HEK293 (cell line): ENCODE measurements around the gene PIGW.
A peak's percentile ranks its signal among the peaks of the same experiment; 100 is the strongest.

Experiments
- REPIN1 ChIP-seq: fragments of 450-650 bp; formaldehyde crosslinking; IDR thresholded peaks from 2 replicates; pipeline ENCODE4 v1.5.1; 2017; ENCODE audit warnings: missing biosample characterization, missing genetic modification characterization, low read depth
- ZNF274 ChIP-seq, 2 experiments: fragments of 200-500 bp in 1 of 2; fragments of 450-650 bp in 1 of 2; sonication (Bioruptor generic) in 1 of 2; formaldehyde crosslinking in 1 of 2; IDR thresholded peaks; 2 replicates each; pipeline versions ENCODE4 v1.5.1 to v1.6.1; 2014 to 2016; ENCODE audit warnings: borderline replicate concordance in 1 of 2, inconsistent platforms in 1 of 2, low read length in 1 of 2, missing biosample characterization in 1 of 2, missing genetic modification characterization in 1 of 2
- ZNF529 ChIP-seq: fragments of 450-650 bp; formaldehyde crosslinking; IDR thresholded peaks from 2 replicates; pipeline ENCODE4 v1.5.1; 2017; ENCODE audit warnings: missing genetic modification characterization, missing biosample characterization; ENCODE audit not compliant: insufficient replicate concordance
- ZNF549 ChIP-seq: fragments of 450-650 bp; IDR thresholded peaks from 2 replicates; pipeline ENCODE4 v1.5.1; 2018; ENCODE audit warnings: missing biosample characterization, missing genetic modification characterization, mild to moderate bottlenecking, inconsistent platforms, moderate library complexity
- ZNF664 ChIP-seq: fragments of 450-650 bp; formaldehyde crosslinking; IDR thresholded peaks from 2 replicates; pipeline ENCODE4 v1.5.1; 2016; ENCODE audit warnings: missing biosample characterization, missing genetic modification characterization
- ZNF777 ChIP-seq: fragments of 450-650 bp; formaldehyde crosslinking; IDR thresholded peaks from 2 replicates; pipeline ENCODE4 v1.5.1; 2017; ENCODE audit warnings: missing biosample characterization, missing genetic modification characterization, borderline replicate concordance
- TF ChIP-seq, protein P1 (sequence below): fragments of 450-650 bp; formaldehyde crosslinking; IDR thresholded peaks from 2 replicates; pipeline ENCODE4 v1.5.1; 2016; ENCODE audit warnings: missing biosample characterization, missing genetic modification characterization

DNA sequence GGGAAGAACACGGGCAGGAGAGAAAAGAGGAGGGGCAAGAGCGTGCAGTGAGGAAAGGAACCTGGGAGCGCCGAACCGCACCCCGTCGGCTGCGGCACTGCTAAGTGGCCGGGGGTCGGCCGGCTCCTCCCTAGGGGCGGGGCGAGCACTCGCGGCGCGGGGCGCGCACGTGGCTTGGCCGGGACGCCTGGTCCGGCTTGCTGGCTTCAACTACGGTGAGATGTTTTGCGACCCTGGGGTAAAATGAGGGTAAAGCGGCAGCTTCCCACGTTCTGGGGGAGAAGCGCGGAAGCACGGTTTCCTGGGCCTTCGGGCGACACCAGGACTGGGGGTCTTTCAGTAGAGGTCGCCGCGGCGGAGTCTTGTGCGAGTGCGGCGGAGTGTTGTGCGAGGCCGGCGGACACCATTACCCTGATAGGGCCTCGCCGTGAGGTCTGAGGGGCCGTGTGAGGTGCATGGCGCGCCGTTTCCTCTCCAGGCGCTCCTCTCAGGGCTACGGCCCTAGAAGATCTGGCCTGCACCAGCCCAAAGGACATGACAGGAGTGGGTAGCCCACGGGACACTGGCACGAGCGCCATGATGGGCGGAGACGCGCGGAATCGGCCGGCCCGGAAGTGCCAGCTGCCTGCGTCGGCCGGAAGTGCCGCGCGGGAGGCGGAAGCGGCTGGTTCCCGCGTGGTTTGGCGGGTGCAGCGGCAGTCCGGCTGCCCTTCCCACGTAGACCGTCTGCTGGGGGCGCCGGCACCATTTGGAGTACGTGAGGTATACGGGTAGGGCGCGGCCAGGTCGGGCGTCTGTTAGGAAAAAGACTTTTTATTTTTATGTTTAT lies at the start of gene PIGW, which contains the start of gene MYO19:
- TF ChIP-seq, protein P1, sequence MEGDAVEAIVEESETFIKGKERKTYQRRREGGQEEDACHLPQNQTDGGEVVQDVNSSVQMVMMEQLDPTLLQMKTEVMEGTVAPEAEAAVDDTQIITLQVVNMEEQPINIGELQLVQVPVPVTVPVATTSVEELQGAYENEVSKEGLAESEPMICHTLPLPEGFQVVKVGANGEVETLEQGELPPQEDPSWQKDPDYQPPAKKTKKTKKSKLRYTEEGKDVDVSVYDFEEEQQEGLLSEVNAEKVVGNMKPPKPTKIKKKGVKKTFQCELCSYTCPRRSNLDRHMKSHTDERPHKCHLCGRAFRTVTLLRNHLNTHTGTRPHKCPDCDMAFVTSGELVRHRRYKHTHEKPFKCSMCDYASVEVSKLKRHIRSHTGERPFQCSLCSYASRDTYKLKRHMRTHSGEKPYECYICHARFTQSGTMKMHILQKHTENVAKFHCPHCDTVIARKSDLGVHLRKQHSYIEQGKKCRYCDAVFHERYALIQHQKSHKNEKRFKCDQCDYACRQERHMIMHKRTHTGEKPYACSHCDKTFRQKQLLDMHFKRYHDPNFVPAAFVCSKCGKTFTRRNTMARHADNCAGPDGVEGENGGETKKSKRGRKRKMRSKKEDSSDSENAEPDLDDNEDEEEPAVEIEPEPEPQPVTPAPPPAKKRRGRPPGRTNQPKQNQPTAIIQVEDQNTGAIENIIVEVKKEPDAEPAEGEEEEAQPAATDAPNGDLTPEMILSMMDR (tag by site-specific recombination): peak; percentile 62
- TF ChIP-seq REPIN1 (0 out of 2 replicates have a peak, but pooled peaks have one; percentile 58), ZNF664 (no peak), ZNF777 (tag by site-specific recombination) (no peak), ZNF529 (no peak), ZNF274 (IDR thresholded peaks at IDR 0.05; ENCODE audit: low read length) (no peak), ZNF274 (tag by site-specific recombination; IDR thresholded peaks at IDR 0.05; ENCODE audit: borderline replicate concordance) (no peak), ZNF549 (no peak)
